ENCODE data around the gene LBHD1. TPM values are rescaled to one million over a fixed set of nuclear protein-coding genes. Genes with fewer than 3 reads are reported as not detected.

Gene LBHD1
- total RNA-seq, 1 donor from 2014 or later, result 1.1 TPM

DNA sequence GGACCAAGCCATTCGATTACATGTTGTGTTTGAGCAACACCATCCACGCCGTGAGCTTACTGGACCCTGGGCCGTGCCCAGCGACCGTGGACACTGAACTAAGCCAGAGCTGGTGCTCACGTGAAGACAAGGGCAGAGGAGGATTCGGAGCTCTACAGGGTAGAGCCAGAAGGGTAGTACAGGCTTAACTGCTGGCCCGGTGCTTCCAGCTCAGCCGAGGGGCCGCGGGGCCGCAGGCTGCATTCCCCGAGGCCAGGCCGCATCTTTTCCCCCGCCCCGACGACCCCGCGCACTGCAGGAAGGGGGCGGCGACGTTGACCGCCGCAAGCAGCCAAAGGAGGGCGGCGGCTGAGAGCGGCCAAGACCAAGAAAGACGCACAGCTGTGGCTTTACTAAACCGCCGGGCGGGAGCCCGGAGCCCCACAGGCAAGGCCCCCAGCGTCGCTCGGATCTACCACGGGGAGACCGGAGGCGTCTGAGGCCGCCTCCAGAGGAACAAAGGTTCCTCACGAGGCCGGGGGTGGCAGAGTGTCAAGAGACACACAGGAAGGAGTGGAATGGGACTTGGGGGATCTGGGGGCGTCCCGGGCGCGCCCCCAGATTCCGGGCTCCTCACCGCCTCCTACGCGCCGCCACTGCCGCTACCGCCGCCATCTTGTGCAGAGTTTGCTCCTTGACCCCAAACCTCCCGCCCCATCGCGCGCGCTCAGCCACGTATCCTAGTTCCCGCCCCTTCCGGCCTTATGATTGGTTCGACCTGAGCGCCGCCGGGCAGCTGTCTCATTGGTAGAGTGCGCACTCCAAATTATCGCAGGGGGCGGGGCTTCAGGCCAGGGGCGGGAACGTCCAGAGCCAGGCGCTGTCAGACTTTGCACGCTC lies 25.9 kb downstream of the LBHD1 start, which contains the start of gene GANAB:
TSS of gene GANAB (minus strand) at position 668 of the 879 bp plus-strand sequence. CDS start at position 654, 14 bp downstream.
- no peak for FAIRE-seq

DNA sequence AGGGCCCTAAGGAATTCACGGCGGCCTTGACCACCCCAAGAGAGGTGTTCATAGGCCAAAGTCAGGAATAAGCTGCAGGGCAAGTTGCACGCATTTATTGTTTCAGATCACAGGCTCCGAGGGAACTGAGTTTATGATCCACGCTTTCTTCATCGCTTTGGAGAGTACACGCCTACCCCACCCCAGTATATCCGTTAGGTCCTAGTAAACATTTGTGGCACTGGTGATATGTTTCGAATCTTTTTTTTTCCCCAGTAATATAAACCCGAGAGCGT lies 26.5 kb downstream of the LBHD1 start:
- DNase-seq (ENCODE audit: low read depth) (no peak), FAIRE-seq (no peak)
- Histone ChIP-seq H3K36me3 (ENCODE audit: control insufficient read depth, insufficient read depth, low read length) (peaks cover 18% of the 10 kb centered on the region), H3K4me3 (ENCODE audit: low read depth, low read length) (peak overlapping the region; percentile 89), H3K27me3 (ENCODE audit: control insufficient read depth, insufficient read depth, low read length) (no peaks in the 10 kb centered on the region)
- TF ChIP-seq, protein P1, sequence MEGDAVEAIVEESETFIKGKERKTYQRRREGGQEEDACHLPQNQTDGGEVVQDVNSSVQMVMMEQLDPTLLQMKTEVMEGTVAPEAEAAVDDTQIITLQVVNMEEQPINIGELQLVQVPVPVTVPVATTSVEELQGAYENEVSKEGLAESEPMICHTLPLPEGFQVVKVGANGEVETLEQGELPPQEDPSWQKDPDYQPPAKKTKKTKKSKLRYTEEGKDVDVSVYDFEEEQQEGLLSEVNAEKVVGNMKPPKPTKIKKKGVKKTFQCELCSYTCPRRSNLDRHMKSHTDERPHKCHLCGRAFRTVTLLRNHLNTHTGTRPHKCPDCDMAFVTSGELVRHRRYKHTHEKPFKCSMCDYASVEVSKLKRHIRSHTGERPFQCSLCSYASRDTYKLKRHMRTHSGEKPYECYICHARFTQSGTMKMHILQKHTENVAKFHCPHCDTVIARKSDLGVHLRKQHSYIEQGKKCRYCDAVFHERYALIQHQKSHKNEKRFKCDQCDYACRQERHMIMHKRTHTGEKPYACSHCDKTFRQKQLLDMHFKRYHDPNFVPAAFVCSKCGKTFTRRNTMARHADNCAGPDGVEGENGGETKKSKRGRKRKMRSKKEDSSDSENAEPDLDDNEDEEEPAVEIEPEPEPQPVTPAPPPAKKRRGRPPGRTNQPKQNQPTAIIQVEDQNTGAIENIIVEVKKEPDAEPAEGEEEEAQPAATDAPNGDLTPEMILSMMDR (IDR thresholded peaks at IDR 0.05; ENCODE audit: insufficient read depth, low read length, severe bottlenecking), result no peak

More for the DNA sequence above, 25.9 kb downstream of the LBHD1 start, which contains the start of gene GANAB:
- H3K36me3 ChIP-seq (ENCODE audit: control insufficient read depth, insufficient read depth, low read length), result peaks cover 18% of the 10 kb centered on the region
- TF ChIP-seq, protein P1 (IDR thresholded peaks at IDR 0.05; ENCODE audit: insufficient read depth, low read length, severe bottlenecking), result no peak
- peak within 1 kb of the TSS; percentile 89 for H3K4me3 ChIP-seq (ENCODE audit: low read depth, low read length)
- peak; percentile 87 for DNase-seq (ENCODE audit: low read depth)
- no peaks in the 10 kb centered on the region for H3K27me3 ChIP-seq (ENCODE audit: control insufficient read depth, insufficient read depth, low read length)

DNA sequence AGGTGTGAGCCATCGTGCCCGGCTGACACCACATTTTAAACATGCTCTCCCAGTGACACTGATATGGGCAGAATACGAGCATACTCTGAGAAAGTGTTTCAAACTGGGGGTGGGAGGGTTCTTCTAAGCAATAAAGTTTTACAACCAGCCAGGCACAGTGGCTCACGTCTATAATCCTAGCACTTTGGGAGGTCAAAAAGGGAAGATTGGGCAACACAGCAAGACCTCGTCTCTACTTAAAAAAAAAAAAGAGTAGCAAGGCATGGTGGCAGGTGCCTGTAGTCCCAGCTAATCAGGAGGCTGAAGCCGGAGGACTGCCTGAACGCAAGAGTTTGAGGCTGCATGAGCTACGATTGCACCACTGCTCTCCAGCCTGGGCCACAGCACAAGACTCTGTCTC lies 27.8 kb downstream of the LBHD1 start:
- FAIRE-seq (no peak), DNase-seq (ENCODE audit: low read depth) (no peak)
- H3K4me3 ChIP-seq (ENCODE audit: low read depth, low read length), result no peak overlapping the region
- TF ChIP-seq, protein P1 (IDR thresholded peaks at IDR 0.05; ENCODE audit: insufficient read depth, low read length, severe bottlenecking), result no peak
- no peaks in the 10 kb centered on the region for H3K27me3 ChIP-seq (ENCODE audit: control insufficient read depth, insufficient read depth, low read length)
- peaks cover 19% of the 10 kb centered on the region for H3K36me3 ChIP-seq (ENCODE audit: control insufficient read depth, insufficient read depth, low read length)

DNA sequence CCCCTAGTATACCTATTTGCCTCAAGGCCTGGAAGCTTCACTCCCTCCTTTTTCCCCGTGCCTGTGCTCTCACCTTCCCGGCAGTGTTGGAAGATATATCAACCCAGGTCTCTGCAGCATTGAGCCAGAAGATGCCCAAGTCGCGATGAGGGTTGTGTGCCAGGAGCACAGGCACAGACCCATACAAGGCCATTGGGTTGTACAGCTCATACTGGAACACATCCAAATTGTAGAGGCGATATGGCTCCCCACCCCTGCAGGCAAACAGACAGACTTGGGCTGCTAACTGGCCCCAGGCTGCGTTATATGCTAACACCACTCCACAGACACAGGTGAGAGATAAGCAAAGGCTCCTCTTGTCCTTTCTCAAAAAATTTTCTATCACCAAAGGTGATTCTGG lies 39.6 kb downstream of the LBHD1 start:
- TF ChIP-seq, protein P1 (IDR thresholded peaks at IDR 0.05; ENCODE audit: insufficient read depth, low read length, severe bottlenecking), result no peak
- DNase-seq (ENCODE audit: low read depth) (no peak), FAIRE-seq (peak; percentile 28)
- H3K27me3 ChIP-seq (ENCODE audit: control insufficient read depth, insufficient read depth, low read length), result no peaks in the 10 kb centered on the region
- peaks cover 56% of the 10 kb centered on the region for H3K36me3 ChIP-seq (ENCODE audit: control insufficient read depth, insufficient read depth, low read length)
- no peak overlapping the region for H3K4me3 ChIP-seq (ENCODE audit: low read depth, low read length)

DNA sequence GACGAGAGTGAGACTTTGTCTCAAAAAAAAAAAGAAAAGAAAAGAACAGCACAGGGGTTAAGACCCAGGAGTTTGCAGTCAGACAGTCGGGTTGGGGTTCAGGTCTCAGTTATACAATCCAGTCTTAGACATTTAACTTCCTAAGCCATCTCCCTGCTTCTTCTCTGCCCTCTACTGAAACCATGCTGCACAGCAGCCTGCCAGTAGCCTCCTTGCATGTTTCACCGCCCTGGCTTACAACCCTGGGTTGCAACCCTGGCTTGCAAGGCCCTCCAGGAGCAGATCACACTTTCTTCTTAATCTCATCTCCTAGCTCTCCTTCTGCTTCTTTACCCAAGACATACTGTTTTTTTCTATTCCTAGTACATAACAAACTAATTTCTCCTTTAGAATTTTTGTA lies 44.4 kb downstream of the LBHD1 start:
- no peaks in the 10 kb centered on the region for H3K27me3 ChIP-seq (ENCODE audit: control insufficient read depth, insufficient read depth, low read length)
- FAIRE-seq (no peak), DNase-seq (ENCODE audit: low read depth) (no peak)
- H3K4me3 ChIP-seq (ENCODE audit: low read depth, low read length), result no peak overlapping the region
- peaks cover 50% of the 10 kb centered on the region for H3K36me3 ChIP-seq (ENCODE audit: control insufficient read depth, insufficient read depth, low read length)
- TF ChIP-seq, protein P1 (IDR thresholded peaks at IDR 0.05; ENCODE audit: insufficient read depth, low read length, severe bottlenecking), result peak; percentile 26

Measured in bronchial epithelial cell (primary cell).